NCI-H2029 treated with DMSO at 0.1 percent for 48 hours (cell line): Measurements from ENCODE around the gene ITIH3.
A peak's percentile ranks its signal among the peaks of the same experiment; 100 is the strongest.

ENCODE experiments used
- DNase-seq: peaks from one replicate; lab custom pipeline; 2025; lab: John Stamatoyannopoulos, UW

Gene ITIH3

DNA sequence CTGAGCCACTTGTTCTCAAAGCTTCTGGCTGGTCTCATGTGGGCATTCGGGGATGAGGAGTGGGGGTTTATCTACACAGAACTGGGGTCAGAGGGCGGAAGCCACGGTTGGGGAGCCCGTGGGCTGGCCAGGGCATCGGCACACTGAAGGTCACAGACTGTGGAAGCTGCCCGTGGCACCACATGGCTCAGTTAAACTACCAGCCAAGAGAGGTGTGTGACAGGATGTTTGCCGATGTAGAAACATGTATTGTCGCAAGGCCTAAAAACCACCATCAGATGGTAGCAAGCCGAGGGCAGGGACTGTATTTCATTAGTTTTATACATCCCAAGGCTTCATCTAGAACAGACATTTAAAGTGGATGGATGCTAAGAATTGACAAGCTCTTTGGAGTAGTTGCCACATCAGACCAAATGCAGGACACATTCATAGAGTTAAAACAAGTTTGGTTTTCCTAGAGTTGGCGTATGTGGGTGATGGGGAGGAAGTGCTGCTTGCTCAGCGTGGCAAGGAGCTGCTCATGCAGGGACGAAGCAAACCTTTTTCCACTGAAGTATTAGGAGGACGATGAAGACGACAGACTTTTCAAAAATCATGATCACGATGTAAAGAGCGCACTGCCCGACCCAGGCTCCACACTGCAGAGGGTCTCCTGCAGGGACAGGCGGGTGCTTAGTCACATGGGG, 49.8 kb downstream of the ITIH3 start:
- DNase-seq, result no peak

DNA sequence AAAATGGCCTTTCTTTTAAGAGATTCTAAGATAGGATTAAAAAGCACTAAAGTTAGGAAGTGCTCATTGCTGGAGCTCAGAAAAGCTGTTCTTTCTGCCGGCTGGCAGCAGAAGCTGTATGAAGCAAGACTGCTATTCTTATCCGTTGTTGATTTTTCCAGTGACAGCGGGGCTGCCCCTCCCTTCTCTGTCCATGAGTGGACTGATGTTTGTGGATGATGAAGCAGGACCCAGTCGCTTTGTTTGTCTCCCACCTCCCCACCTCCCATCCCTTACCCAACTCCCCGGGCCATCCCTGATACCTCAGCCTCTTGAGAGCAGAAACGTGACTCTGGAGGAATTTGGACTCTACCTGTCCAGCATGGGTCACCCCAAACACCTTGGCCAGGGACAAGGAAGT, 50.6 kb downstream of the ITIH3 start:
- no peak for DNase-seq

GRCh38 chr3:52845691-52846431, 51.3 kb downstream of the ITIH3 start:
- DNase-seq, result no peak

GRCh38 chr3:52846432-52846965, 51.9 kb downstream of the ITIH3 start:
- no peak for DNase-seq

GRCh38 chr3:52847241-52847640, 52.6 kb downstream of the ITIH3 start:
- DNase-seq, result no peak

DNA sequence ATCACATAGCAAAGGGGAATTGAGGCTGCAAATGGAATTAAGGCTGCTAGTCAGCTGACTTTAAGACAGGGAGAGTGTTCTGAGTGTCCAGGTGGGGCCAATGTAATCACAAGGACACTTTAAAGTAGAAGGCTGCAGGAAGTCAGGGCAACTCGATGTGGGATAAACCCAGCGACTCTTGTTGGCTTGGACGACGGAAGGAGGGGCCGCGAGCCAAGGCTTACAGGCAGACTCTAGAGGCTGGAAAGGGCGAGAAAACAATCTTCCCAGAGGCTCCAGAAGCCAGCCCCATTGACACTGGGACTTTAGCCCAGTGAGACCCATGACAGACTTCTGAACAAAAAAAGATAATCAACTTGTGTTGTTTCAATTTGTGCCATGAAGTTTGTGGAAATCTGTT, 53.1 kb downstream of the ITIH3 start:
- no peak for DNase-seq

- no peak for DNase-seq
These were observed 54.0 kb downstream of the ITIH3 start for GRCh38 chr3:52848617-52849016.

DNA sequence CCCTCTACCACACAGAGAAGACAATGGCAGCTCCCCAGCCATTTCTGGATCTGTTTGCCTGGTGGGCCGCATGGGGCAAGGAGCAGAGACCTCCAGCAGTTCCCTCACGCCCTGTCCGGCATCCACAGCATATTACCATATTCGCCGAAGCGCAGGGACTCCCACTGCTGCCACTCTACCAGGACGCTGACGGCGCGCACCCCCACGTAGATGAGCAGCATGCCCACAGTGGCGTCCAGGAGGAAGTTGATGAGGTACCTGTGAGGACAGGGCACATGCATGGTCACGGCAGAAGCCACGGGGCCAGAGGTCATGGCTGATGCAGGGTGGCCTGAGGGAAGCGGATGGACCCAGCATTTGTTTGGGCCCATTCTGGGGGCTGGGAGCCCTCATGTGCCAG, 55.1 kb downstream of the ITIH3 start:
- DNase-seq, result no peak

GRCh38 chr3:52851348-52851747, 56.8 kb downstream of the ITIH3 start:
- DNase-seq, result peak; percentile 20

DNA sequence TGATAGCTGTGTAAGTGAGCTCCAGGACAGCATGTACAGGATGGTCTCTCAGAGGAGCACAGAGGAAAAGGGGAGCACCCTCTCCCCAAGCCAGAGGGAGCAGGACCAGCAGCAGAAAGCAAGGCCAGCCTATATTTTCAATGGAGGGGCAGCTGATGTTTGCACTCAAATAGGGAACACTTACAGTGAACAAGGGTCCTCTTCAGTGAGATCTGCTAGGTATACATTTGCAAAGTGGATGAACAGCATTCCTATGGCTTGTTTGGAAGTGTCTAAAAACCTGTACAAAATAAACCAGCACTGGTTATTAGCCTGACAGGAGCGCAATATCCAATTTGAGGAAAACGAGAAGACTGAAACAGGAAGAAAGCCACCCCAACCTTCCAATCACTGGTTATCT, 57.8 kb downstream of the ITIH3 start:
- no peak for DNase-seq

DNA sequence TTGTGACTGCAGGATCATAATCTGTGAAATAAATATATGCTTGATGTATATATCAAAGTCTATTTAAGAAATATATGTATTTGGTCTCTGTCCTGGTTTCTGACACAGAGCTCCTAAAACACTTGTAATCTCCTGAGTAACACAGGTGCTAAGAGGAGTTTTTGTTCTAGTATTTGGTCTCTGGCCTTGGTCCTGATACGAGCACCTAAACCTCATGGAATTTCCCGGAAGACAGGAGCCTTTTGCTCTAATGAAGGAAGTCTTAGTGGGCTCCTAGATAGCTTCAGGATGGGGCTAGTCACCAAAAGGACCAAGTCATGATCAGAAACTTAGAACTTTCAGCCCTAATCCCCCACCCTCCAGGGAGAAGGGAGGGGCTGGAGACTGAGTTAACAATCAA, 59.4 kb downstream of the ITIH3 start:
- DNase-seq, result no peak

DNA sequence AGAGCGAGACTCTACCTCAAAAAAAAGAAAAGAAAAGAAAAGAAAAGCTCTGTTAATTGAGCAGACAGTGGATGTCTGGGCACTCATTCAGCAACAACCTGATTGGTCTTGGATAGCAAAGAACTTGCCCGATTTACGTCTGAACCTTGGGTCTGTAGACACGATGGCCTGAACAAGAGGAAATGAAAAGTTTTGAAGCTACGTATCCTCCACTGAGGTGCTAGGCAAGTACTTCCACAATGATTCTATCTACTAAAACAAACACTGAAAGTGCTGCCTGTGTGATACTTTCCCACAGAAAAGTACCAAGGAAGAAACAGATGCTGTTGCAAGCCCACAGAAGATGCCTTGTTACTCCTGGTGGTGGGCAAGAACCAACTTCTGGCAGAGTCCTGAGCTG, 62.1 kb downstream of the ITIH3 start:
- DNase-seq, result no peak

DNA sequence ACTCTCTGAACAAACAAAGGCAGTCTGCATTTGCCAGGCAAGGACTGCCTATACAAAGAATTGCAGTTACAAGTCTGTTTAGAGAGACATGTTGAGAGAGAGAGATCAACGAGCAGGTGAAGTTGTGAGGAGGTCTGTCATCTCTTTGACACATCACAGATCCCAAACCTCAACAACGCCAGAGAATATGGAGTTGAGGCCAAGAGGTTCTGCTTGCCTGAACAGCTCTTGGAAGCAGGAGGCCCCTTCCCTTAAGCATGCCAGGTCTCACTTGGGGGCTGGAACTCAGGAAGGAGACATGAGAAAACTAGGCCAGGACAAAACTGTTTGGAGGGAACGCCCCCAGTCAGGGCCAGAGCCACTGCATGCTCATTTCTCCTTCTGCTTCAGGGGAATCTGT, 62.5 kb downstream of the ITIH3 start:
- DNase-seq, result no peak

DNA sequence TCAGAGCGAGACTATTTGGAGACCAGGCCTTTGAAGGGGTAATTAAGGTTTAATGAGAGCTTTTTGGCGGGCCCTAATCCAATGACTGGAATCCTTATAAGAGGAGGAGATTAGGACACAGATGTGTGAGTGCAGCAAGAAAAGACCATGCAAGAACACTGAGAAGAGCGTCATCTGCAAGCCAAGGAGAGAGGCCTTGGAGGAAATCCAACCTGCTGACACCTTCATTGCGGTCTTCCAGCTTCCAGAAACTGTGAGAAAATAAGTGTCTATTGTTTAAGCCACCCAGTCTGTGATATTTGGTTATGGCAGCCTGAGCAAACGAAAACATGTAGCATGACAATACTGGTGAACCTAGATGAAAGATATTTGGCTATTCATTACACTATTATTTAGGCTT, 63.3 kb downstream of the ITIH3 start:
- DNase-seq, result no peak
